Hepatocyte (in vitro differentiated cells): ENCODE measurements around the gene VKORC1L1. TPM values are rescaled to one million over a fixed set of nuclear protein-coding genes. Genes with fewer than 3 reads are reported as not detected.

Experiments used
- DNase-seq: peaks from one replicate; pipeline ENCODE4 v3.0.0-alpha.2; 2016; ENCODE audit warnings: low spot score
- H2AFZ ChIP-seq: fragments of 200-600 bp; sonication (generic); 2 replicates; pipeline ENCODE4 v1.6.0; 2016; ENCODE audit warnings: antibody characterized with exemption, mild to moderate bottlenecking
- H3K27ac ChIP-seq: fragments of 200-600 bp; sonication (generic); 2 replicates; pipeline ENCODE4 v1.5.1; 2016; ENCODE audit warnings: mild to moderate bottlenecking
- H3K27me3 ChIP-seq: fragments of 200-600 bp; sonication (generic); 2 replicates; pipeline ENCODE4 v1.6.1; 2016
- H3K36me3 ChIP-seq: fragments of 200-600 bp; sonication (generic); replicated peaks from 2 replicates; pipeline ENCODE4 v1.5.1; 2016; ENCODE audit warnings: low read depth; ENCODE audit not compliant: insufficient read depth
- H3K4me1 ChIP-seq: fragments of 200-600 bp; sonication (generic); 2 replicates; pipeline ENCODE4 v1.5.1; 2016; ENCODE audit warnings: mild to moderate bottlenecking, moderate library complexity; ENCODE audit not compliant: insufficient read depth
- H3K4me2 ChIP-seq: fragments of 200-600 bp; sonication (generic); 2 replicates; pipeline ENCODE4 v1.6.0; 2016
- H3K4me3 ChIP-seq: fragments of 200-600 bp; sonication (generic); 2 replicates; pipeline ENCODE4 v1.5.1; 2016; ENCODE audit warnings: mild to moderate bottlenecking
- H3K79me2 ChIP-seq: fragments of 200-600 bp; sonication (generic); 2 replicates; pipeline ENCODE4 v1.6.0; 2017; ENCODE audit warnings: mild to moderate bottlenecking
- H3K9me2 ChIP-seq: fragments of 200-600 bp; sonication (generic); replicated peaks from 2 replicates; pipeline ENCODE4 v1.6.0; 2017; ENCODE audit warnings: mild to moderate bottlenecking; ENCODE audit not compliant: insufficient read depth
- H3K9me3 ChIP-seq: fragments of 200-600 bp; sonication (generic); 2 replicates; pipeline ENCODE4 v1.5.1; 2016; ENCODE audit warnings: low read depth, mild to moderate bottlenecking
- H4K20me1 ChIP-seq: fragments of 200-600 bp; sonication (generic); 2 replicates; pipeline ENCODE4 v1.6.0; 2016; ENCODE audit warnings: mild to moderate bottlenecking; ENCODE audit not compliant: insufficient read depth, poor library complexity, severe bottlenecking
- CTCF ChIP-seq: fragments of 200-600 bp; sonication (generic); IDR thresholded peaks from 2 replicates; pipeline ENCODE4 v1.5.1; 2016; ENCODE audit warnings: antibody characterized with exemption, mild to moderate bottlenecking; ENCODE audit not compliant: poor library complexity
- EZH2 ChIP-seq: fragments of 200-600 bp; sonication (generic); IDR thresholded peaks from 2 replicates; pipeline ENCODE4 v1.6.1; 2016; ENCODE audit warnings: antibody characterized with exemption, mild to moderate bottlenecking, borderline replicate concordance
- EZH2phosphoT487 ChIP-seq: fragments of 200-600 bp; sonication (generic); IDR thresholded peaks from one replicate; pipeline ENCODE4 v1.6.1; 2018; ENCODE audit warnings: antibody characterized with exemption, mild to moderate bottlenecking, low read depth, moderate library complexity; ENCODE audit not compliant: unreplicated experiment, severe bottlenecking
- WGBS: methylation state at CpG from one replicate; pipeline ENCODE4 v1.1.6; 2016; ENCODE audit warnings: low lambda C conversion rate; ENCODE audit errors: missing lambda C conversion rate; 5-methylcytosine and 5-hydroxymethylcytosine counted together
- polyA plus RNA-seq: library from polyadenylated mRNA; unstranded; fragments of >200 nt; fragmentation: Nextera tagmentation; extraction: Ambion mirVana; gene quantifications from 2 replicates; pipeline ENCODE4 v1.2.1, GENCODE V29; 2016
- total RNA-seq: library from RNA; depleted of rRNA; stranded (reverse); fragments of >200 nt; gene quantifications from 2 replicates; pipeline ENCODE4 v1.2.3, GENCODE V29; 2014

Gene VKORC1L1
- total and polyA plus RNA-seq, 2 experiments from 2014 or later: 22.2 to 23.5 TPM

DNA sequence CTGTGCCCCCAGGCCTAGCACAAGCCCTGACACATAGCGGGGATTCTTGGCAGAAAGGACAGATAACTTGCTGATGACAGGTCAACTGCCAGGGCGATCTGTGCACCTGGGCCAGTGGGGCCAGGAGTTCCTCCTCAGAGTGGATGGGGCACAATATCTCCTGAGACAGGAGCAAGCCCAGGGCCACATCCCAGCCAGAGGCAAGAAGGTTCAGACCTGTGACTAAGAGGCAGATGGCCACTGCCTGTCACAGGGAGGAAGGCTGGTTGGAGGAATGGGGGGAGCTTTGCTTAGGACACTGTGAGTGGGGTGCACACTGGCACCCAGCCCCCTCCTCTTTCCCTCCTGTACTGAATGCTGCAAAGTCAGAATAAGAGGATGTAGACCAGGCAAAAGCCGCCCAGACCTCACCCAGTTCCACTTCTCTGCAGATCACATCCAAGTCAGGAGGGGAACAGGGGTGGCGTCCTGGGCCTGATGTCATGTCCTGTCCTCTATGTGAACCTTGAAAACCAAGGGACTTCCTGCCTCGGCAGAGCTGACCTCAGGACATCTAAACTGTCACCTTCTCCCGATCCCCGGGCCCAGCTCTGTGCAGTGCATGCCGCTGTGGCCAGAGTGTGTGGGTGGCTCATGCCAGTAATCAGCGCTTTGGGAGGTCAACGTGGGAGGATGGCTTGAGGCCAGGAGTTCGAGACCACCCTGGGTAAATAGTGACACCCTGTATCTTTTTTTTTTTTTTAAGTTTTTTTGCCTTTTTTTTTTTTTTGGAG is 107.8 kb downstream of the VKORC1L1 start:
- Histone ChIP-seq H2AFZ (no peak overlapping the region), H3K4me1 (no peaks in the 10 kb centered on the region), H3K36me3 (no peaks in the 10 kb centered on the region), H3K27me3 (no peaks in the 10 kb centered on the region), H4K20me1 (no peaks in the 10 kb centered on the region), H3K4me3 (peak overlapping the region; percentile 84), H3K79me2 (peaks cover 21% of the 10 kb centered on the region), H3K27ac (no peak overlapping the region), H3K4me2 (peak overlapping the region; percentile 89), H3K9me2 (no peaks in the 10 kb centered on the region), H3K9me3 (no peaks in the 10 kb centered on the region)
- DNase-seq: peak; percentile 21
- WGBS: 70% methylated on average over 11 of the region's 11 CpGs
- TF ChIP-seq EZH2phosphoT487: no peak
- TF ChIP-seq CTCF: no peak
- TF ChIP-seq EZH2: no peak

DNA sequence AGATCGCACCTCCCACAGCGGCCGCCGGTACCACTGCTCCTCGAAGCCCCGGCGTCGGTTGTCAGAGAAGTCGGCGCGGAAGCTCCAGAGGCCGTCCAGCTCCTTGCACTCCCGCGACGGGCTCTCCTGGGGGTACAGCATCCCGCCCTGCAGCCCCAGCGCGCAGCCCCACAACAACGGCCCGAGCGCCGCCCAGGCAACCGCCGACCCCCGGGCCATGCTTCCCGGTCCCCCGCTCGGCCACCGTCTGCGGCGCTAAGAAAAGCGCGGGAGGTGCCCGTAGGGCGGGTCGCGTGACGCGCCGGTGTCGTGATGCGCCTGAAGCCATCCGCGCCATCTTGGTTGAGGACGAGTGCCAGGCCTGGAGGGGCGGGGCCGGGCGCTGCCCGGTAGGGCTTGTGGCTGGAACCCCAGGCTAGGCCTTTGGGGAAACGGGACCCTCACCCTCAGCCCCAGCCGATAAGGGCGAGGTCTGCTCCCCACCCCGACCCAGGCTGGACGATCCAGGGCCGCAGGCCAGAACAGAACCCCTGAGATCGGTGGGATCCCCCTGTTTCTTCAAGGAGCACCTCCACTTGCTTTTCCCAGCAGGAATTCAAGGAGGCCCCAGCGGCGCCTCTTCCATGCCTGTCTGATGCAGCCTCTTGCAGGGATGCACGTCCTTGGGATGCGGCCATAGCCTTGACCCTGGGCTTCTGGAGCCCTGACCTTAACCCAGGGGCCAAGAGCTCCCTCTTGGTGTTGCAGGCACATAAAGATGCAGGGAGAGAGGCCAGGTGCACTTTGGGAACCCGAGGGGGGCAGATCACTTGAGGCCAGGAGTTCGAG is 109.3 kb downstream of the VKORC1L1 start, which contains the start of gene GUSB:
Gene GUSB, minus strand, starts transcription at position 249 of the 828 bp plus-strand sequence. Its CDS starts 30 bp downstream, at position 219.
- Histone ChIP-seq H3K4me1 (no peaks in the 10 kb centered on the region), H3K27me3 (no peaks in the 10 kb centered on the region), H3K27ac (peak within 1 kb of the TSS; percentile 78), H3K9me3 (no peaks in the 10 kb centered on the region), H3K4me2 (peak within 1 kb of the TSS; percentile 89), H3K36me3 (no peaks in the 10 kb centered on the region), H3K9me2 (no peaks in the 10 kb centered on the region), H3K79me2 (peaks cover 21% of the 10 kb centered on the region), H2AFZ (peak within 1 kb of the TSS; percentile 100), H4K20me1 (no peaks in the 10 kb centered on the region), H3K4me3 (peak within 1 kb of the TSS; percentile 84)
- WGBS: 18% methylated on average over 25 of the region's 62 CpGs
- DNase-seq: peak; percentile 95
- TF ChIP-seq EZH2phosphoT487 (no peak), CTCF (no peak), EZH2 (no peak)

DNA sequence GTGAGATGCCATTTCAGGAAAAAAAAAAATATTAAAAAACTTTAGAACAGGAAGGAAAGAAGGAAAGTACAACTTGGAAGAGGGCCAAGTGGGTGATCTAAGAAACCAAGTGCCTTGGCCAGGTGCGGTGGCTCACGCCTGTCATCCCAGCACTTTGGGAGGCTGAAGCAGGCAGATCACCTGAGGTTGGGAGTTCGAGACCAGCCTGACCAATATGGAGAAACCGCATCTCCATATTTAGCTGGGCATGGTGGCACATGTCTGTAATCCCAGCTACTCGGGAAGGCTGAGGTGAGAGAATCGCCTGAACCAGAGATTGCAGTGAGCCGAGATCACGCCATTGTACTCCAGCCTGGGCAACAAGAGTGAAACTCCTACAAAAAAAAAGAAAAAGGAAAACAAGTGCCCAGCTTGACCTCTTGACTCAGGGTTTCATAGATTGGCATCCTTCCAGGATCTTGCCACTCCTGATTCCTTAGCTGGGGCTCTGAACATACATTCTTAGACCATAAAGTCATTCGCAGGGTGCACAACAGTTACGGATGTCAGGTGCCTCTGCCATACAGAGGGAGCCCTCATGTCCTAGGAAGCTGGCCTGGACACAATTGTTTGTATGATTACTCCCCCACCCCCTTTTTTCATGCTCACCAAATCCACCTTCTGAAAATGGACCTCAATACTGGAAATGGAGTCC is 111.2 kb downstream of the VKORC1L1 start:
- H3K27ac ChIP-seq: no peak overlapping the region
- no peaks in the 10 kb centered on the region for H3K9me3 ChIP-seq
- H4K20me1 ChIP-seq: no peaks in the 10 kb centered on the region
- H3K4me3 ChIP-seq: no peak overlapping the region
- WGBS: 91% methylated on average over 10 of the region's 10 CpGs
- H3K4me2 ChIP-seq: no peak overlapping the region
- DNase-seq: peak; percentile 19
- no peaks in the 10 kb centered on the region for H3K9me2 ChIP-seq
- peaks cover 21% of the 10 kb centered on the region for H3K79me2 ChIP-seq
- TF ChIP-seq EZH2phosphoT487 (no peak), EZH2 (no peak), CTCF (no peak)
- no peaks in the 10 kb centered on the region for H3K36me3 ChIP-seq
- H3K27me3 ChIP-seq: no peaks in the 10 kb centered on the region
- no peak overlapping the region for H2AFZ ChIP-seq
- H3K4me1 ChIP-seq: no peaks in the 10 kb centered on the region
